WERI-Rb-1 (cell line): Measurements from ENCODE around the gene LRGUK.

Experiments
- DNase-seq: peaks from one replicate; pipeline ENCODE4 v3.0.0-alpha.2; 2020
- H3K27ac ChIP-seq: fragments of 250-450 bp; sonication (Bioruptor Pico); 2 replicates; pipeline ENCODE4 v1.5.1; 2020; ENCODE audit warnings: mild to moderate bottlenecking, moderate library complexity
- H3K27me3 ChIP-seq: fragments of 250-450 bp; sonication (Bioruptor Pico); 2 replicates; pipeline ENCODE4 v1.5.1; 2021; ENCODE audit warnings: mild to moderate bottlenecking, low read depth, moderate library complexity; ENCODE audit not compliant: insufficient read depth, severe bottlenecking
- H3K36me3 ChIP-seq: fragments of 250-450 bp; sonication (Bioruptor Pico); 2 replicates; pipeline ENCODE4 v1.5.1; 2020; ENCODE audit warnings: mild to moderate bottlenecking, moderate library complexity
- H3K4me3 ChIP-seq: 2 replicates; pipeline ENCODE4 v1.5.1; 2011; ENCODE audit warnings: low read depth, mild to moderate bottlenecking, control low read depth, low read length
- H3K9me3 ChIP-seq: fragments of 250-450 bp; sonication (Bioruptor Pico); 2 replicates; pipeline ENCODE4 v1.5.1; 2021; ENCODE audit warnings: mild to moderate bottlenecking, moderate library complexity; ENCODE audit not compliant: severe bottlenecking
- TF ChIP-seq, protein P1 (sequence below): IDR thresholded peaks from 2 replicates; pipeline ENCODE4 v1.5.1; 2011; ENCODE audit warnings: low read depth, mild to moderate bottlenecking, control low read depth, inconsistent platforms, low read length

LRGUK gene

DNA sequence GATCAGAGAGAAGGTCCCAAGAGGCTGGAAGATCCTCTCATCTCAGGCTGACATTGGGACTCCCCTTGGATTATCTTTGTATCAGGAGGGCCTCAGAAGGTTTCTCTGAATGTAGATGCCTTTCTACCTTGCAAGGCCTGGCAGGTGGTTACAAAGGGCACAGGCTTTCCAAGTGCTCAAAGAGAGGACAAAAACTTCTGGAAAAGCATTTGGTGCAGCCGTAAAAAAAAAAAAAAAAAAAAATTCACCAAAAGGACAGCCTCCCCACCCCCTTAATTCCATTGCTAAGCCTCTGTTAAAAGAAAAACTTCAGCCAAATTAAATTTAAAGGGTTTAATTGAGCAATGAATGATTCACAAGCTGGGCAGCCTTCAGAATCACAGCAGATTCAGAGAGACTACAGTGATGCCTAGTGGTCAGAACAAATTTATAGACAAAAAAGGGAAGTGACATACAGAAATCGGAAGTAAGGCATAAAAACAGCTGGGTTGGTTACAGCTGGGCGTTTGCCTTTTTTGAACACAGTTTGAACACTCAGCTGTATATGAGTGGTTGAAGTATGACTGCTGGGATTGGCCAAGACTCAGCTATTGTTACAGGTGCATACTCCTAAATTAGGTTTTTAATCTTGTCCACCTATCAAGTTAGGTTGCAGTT, 42.5 kb upstream of the LRGUK start:
- H3K4me3 ChIP-seq: no peak overlapping the region
- DNase-seq: no peak
- H3K27ac ChIP-seq: no peak overlapping the region
- TF ChIP-seq, protein P1, sequence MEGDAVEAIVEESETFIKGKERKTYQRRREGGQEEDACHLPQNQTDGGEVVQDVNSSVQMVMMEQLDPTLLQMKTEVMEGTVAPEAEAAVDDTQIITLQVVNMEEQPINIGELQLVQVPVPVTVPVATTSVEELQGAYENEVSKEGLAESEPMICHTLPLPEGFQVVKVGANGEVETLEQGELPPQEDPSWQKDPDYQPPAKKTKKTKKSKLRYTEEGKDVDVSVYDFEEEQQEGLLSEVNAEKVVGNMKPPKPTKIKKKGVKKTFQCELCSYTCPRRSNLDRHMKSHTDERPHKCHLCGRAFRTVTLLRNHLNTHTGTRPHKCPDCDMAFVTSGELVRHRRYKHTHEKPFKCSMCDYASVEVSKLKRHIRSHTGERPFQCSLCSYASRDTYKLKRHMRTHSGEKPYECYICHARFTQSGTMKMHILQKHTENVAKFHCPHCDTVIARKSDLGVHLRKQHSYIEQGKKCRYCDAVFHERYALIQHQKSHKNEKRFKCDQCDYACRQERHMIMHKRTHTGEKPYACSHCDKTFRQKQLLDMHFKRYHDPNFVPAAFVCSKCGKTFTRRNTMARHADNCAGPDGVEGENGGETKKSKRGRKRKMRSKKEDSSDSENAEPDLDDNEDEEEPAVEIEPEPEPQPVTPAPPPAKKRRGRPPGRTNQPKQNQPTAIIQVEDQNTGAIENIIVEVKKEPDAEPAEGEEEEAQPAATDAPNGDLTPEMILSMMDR: no peak
- H3K36me3 ChIP-seq: no peaks in the 10 kb centered on the region
- peaks cover 14% of the 10 kb centered on the region for H3K9me3 ChIP-seq
- no peaks in the 10 kb centered on the region for H3K27me3 ChIP-seq

DNA sequence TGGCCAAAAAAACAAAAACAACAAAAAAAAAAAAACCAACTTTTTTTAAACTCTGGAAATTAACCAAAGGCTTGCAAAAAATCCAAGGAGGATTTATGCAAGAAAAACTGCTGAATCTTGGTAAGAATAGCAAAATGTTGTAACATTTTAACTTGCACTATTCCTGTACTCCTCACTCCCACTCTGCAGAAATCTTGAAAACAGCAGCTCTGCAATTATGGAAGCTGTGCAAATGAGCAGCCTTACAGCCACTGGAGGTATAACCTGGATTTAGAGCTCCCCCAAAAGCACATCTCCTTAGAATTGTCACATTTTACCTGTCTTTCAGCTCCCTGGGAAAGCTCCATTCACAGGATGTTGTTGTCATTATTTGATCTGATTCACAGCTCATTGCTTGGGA, 41.8 kb upstream of the LRGUK start:
- peaks cover 17% of the 10 kb centered on the region for H3K9me3 ChIP-seq
- TF ChIP-seq, protein P1: no peak
- no peak for DNase-seq

DNA sequence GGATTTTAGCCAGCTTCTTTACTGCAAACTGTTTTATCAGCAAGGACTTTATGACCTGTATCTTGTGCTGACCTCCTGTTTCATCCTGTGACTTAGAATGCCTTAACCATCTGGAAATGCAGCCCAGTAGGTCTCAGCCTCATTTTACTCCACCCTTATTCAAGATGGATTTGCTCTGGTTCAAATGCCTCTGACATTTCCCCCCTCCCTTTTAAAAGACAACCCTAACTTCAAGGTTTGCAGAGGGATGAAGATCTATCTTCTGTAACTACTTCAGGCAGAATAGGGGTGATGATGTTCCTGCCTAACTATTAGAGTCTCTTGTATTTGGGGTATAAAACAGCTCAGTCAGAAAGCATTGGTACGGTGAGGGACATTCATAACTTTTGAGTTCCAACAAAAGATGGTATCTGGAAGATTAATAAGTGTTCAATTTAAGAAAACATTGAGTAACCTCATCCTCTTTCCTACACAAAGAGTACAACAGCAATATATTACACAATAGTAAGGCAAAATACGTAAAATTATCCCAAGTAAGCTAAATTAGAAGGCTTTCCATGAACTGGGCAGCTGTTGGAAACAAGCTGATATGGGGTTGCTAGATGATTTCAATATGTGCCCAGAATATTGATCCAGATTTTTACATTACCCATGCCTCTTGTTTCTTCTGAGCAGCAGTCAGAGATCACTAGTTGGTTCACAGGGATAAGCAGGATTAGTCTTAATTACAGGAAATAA, 40.0 kb upstream of the LRGUK start:
- no peak overlapping the region for H3K27ac ChIP-seq
- peaks cover 22% of the 10 kb centered on the region for H3K9me3 ChIP-seq
- no peak for DNase-seq
- no peak overlapping the region for H3K4me3 ChIP-seq
- no peaks in the 10 kb centered on the region for H3K27me3 ChIP-seq
- H3K36me3 ChIP-seq: no peaks in the 10 kb centered on the region
- TF ChIP-seq, protein P1: no peak

More for the DNA sequence above, 41.8 kb upstream of the LRGUK start:
- no peaks in the 10 kb centered on the region for H3K36me3 ChIP-seq
- H3K4me3 ChIP-seq: no peak overlapping the region
- H3K27me3 ChIP-seq: no peaks in the 10 kb centered on the region
- H3K27ac ChIP-seq: no peak overlapping the region

DNA sequence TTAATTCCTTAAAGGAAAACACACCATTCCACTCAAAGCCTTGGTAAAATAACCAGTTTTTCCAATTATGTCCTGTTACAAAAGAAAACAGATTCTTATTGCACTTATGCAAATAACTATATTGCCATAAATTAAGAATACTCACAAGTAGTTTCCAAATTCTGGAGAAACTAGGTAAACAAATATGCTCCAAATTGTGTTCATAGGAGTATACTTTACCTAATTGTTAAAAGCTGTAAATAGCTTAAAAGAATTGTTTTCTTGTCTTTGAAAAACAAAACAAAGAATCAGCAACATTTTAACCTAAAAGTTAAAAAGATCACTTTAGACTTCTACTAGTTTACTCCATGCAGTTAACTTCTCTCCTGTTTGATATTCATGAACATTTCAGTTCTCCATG, 38.9 kb upstream of the LRGUK start:
- H3K9me3 ChIP-seq: peaks cover 22% of the 10 kb centered on the region
- H3K4me3 ChIP-seq: no peak overlapping the region
- no peaks in the 10 kb centered on the region for H3K36me3 ChIP-seq
- TF ChIP-seq, protein P1: no peak
- no peak overlapping the region for H3K27ac ChIP-seq
- DNase-seq: no peak
- H3K27me3 ChIP-seq: no peaks in the 10 kb centered on the region

DNA sequence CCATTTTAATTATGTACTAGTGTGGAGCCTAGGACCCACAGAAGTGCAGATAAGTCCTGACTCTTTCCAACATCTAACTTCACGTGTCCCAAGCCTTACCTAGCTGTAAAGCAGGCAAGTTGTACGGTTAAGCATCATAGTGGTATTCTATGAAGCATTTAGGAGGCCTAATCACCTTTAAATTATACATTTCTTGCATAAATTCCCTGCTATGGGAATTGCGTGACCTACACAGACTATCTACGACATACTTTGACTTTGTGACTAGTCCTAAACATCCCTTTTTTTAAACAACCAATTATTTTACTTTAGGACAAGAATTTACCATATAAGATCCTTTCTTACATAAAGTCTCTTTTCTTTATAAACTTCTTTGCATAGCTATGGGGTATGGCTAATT, 37.7 kb upstream of the LRGUK start:
- H3K4me3 ChIP-seq: no peak overlapping the region
- no peaks in the 10 kb centered on the region for H3K36me3 ChIP-seq
- H3K27me3 ChIP-seq: no peaks in the 10 kb centered on the region
- DNase-seq: no peak
- peaks cover 22% of the 10 kb centered on the region for H3K9me3 ChIP-seq
- TF ChIP-seq, protein P1: no peak
- no peak overlapping the region for H3K27ac ChIP-seq

DNA sequence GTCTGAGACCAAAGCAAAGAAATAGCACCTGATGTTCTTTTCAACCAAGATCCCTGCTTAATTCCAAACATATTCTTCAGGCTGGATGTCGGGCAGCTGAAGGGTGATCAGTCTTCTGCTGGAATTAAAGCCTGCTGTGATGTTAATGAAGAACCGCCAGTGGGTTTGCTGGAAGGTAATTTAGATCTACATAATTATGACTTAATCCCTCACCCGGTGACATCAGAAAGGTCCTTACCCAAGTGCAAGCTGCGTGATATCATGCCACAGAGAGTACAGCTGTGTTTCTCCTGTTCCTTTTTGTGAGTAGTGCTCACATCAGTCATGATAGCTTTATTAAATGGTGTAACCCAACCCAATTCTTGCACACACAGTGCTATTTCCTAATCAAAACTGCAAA, 29.1 kb upstream of the LRGUK start:
- Histone ChIP-seq H3K9me3 (no peaks in the 10 kb centered on the region), H3K27ac (no peak overlapping the region), H3K4me3 (no peak overlapping the region), H3K36me3 (no peaks in the 10 kb centered on the region), H3K27me3 (no peaks in the 10 kb centered on the region)
- DNase-seq: no peak
- TF ChIP-seq, protein P1: no peak
